ENCODE results near the gene MLEC.

Gene MLEC

GRCh38 chr12:120686690-120687577 is at the start of gene MLEC:
MLEC (plus strand) TSS chr12:120687149; CDS start chr12:120687297, 148 bp downstream.
- peak; percentile 98 for DNase-seq (ENCODE audit: low spot score)

- DNase-seq (ENCODE audit: low spot score), result no peak
Observed at GRCh38 chr12:120639771-120640721, 46.9 kb upstream of the MLEC start, which contains the start of gene CABP1. CABP1 (plus strand) TSS chr12:120640626; CDS start chr12:120640686, 60 bp downstream.

GRCh38 chr12:120640861-120641833 is 45.8 kb upstream of the MLEC start:
- no peak for DNase-seq (ENCODE audit: low spot score)

- no peak for DNase-seq (ENCODE audit: low spot score)
Observed at GRCh38 chr12:120642121-120642520, 44.8 kb upstream of the MLEC start.

- no peak for DNase-seq (ENCODE audit: low spot score)
Observed at GRCh38 chr12:120642826-120643225, 44.1 kb upstream of the MLEC start.

GRCh38 chr12:120643574-120643973 is 43.4 kb upstream of the MLEC start:
- no peak for DNase-seq (ENCODE audit: low spot score)

- no peak for DNase-seq (ENCODE audit: low spot score)
Observed at GRCh38 chr12:120646044-120646443, 40.9 kb upstream of the MLEC start.

GRCh38 chr12:120647375-120647755 is 39.6 kb upstream of the MLEC start:
- no peak for DNase-seq (ENCODE audit: low spot score)

GRCh38 chr12:120649442-120650232 is 37.3 kb upstream of the MLEC start:
- peak; percentile 51 for DNase-seq (ENCODE audit: low spot score)

GRCh38 chr12:120650233-120650690 is 36.7 kb upstream of the MLEC start:
- no peak for DNase-seq (ENCODE audit: low spot score)

GRCh38 chr12:120651821-120652220 is 35.1 kb upstream of the MLEC start:
- DNase-seq (ENCODE audit: low spot score), result no peak

GRCh38 chr12:120652656-120653435 is 34.1 kb upstream of the MLEC start:
- peak; percentile 68 for DNase-seq (ENCODE audit: low spot score)

- no peak for DNase-seq (ENCODE audit: low spot score)
Observed at GRCh38 chr12:120653611-120654010, 33.3 kb upstream of the MLEC start.

GRCh38 chr12:120654656-120655055 is 32.3 kb upstream of the MLEC start:
- DNase-seq (ENCODE audit: low spot score), result no peak

GRCh38 chr12:120656008-120656407 is 30.9 kb upstream of the MLEC start:
- no peak for DNase-seq (ENCODE audit: low spot score)

GRCh38 chr12:120658286-120659150 is 28.4 kb upstream of the MLEC start:
- DNase-seq (ENCODE audit: low spot score), result no peak

- DNase-seq (ENCODE audit: low spot score), result no peak
Observed at GRCh38 chr12:120659151-120659525, 27.8 kb upstream of the MLEC start.

GRCh38 chr12:120661432-120661831 is 25.5 kb upstream of the MLEC start:
- no peak for DNase-seq (ENCODE audit: low spot score)

GRCh38 chr12:120662879-120663278 is 24.1 kb upstream of the MLEC start:
- DNase-seq (ENCODE audit: low spot score), result no peak

All from Ammon's horn (tissue), 1 donor.